Mononuclear cell (primary cell): ENCODE data around the gene PATJ. TPM values are rescaled to one million over a fixed set of nuclear protein-coding genes. Genes with fewer than 3 reads are reported as not detected.
"Not testable (repeated sequence)": the region's sequence is repeated elsewhere in the genome, so short reads cannot be mapped to it uniquely, and the experiment has no call there.

Experiments
- H3K27me3 ChIP-seq: 2 replicates; pipeline ENCODE4 v1.6.0; 2011; ENCODE audit warnings: low read length, control low read depth; ENCODE audit not compliant: insufficient read depth
- H3K4me1 ChIP-seq: 2 replicates; pipeline ENCODE4 v1.5.1; 2011; ENCODE audit warnings: mild to moderate bottlenecking, low read length, control low read depth; ENCODE audit not compliant: insufficient read depth
- H3K4me3 ChIP-seq: 2 replicates; pipeline ENCODE4 v1.5.1; 2011; ENCODE audit warnings: mild to moderate bottlenecking, low read length, moderate library complexity
- H3K9me3 ChIP-seq: 2 replicates; pipeline ENCODE4 v1.5.1; 2011; ENCODE audit warnings: low read depth, mild to moderate bottlenecking, control low read depth, low read length
- total RNA-seq: library from RNA; depleted of rRNA; stranded (reverse); fragments of >200 nt; gene quantifications from one replicate; pipeline ENCODE4 v1.2.3, GENCODE V29; 2012

Gene PATJ
- total RNA-seq, 1 donor = 45.0 TPM

- Histone ChIP-seq H3K27me3 (no peaks in the 10 kb centered on the region), H3K4me3 (no peak overlapping the region), H3K9me3 (no peaks in the 10 kb centered on the region), H3K4me1 (no peaks in the 10 kb centered on the region)
Measured at GRCh38 chr1:61873581-61873980, 131.3 kb downstream of the PATJ start.

- no peaks in the 10 kb centered on the region for H3K9me3 ChIP-seq
Measured at GRCh38 chr1:61873994-61874393, 131.7 kb downstream of the PATJ start.

GRCh38 chr1:61875198-61875597 lies 132.9 kb downstream of the PATJ start:
- Histone ChIP-seq H3K4me3 (no peak overlapping the region), H3K4me1 (no peaks in the 10 kb centered on the region), H3K27me3 (no peaks in the 10 kb centered on the region), H3K9me3 (no peaks in the 10 kb centered on the region)

More at GRCh38 chr1:61873994-61874393, 131.7 kb downstream of the PATJ start:
- Histone ChIP-seq H3K4me3 (no peak overlapping the region), H3K4me1 (no peaks in the 10 kb centered on the region), H3K27me3 (no peaks in the 10 kb centered on the region)

GRCh38 chr1:61879887-61880474 lies 137.7 kb downstream of the PATJ start:
- H3K9me3 ChIP-seq, H3K4me1 ChIP-seq, H3K27me3 ChIP-seq, H3K4me3 ChIP-seq: not testable (repeated sequence)

GRCh38 chr1:61887076-61887867 lies 145.0 kb downstream of the PATJ start:
- no peaks in the 10 kb centered on the region for H3K27me3 ChIP-seq
- no peaks in the 10 kb centered on the region for H3K4me1 ChIP-seq
- H3K9me3 ChIP-seq = no peaks in the 10 kb centered on the region
- H3K4me3 ChIP-seq = no peak overlapping the region

GRCh38 chr1:61887931-61888564 lies 145.8 kb downstream of the PATJ start:
- H3K27me3 ChIP-seq = no peaks in the 10 kb centered on the region
- no peak overlapping the region for H3K4me3 ChIP-seq
- no peaks in the 10 kb centered on the region for H3K4me1 ChIP-seq
- no peaks in the 10 kb centered on the region for H3K9me3 ChIP-seq

- H3K4me1 ChIP-seq = no peaks in the 10 kb centered on the region
- H3K27me3 ChIP-seq = no peaks in the 10 kb centered on the region
- no peak overlapping the region for H3K4me3 ChIP-seq
- no peaks in the 10 kb centered on the region for H3K9me3 ChIP-seq
Measured at GRCh38 chr1:61888808-61889207, 146.5 kb downstream of the PATJ start.

GRCh38 chr1:61890435-61890834 lies 148.2 kb downstream of the PATJ start:
- not testable (repeated sequence) for H3K4me1 ChIP-seq, H3K4me3 ChIP-seq, H3K9me3 ChIP-seq, H3K27me3 ChIP-seq

- H3K4me1 ChIP-seq = no peaks in the 10 kb centered on the region
- no peak overlapping the region for H3K4me3 ChIP-seq
- H3K27me3 ChIP-seq = no peaks in the 10 kb centered on the region
- no peaks in the 10 kb centered on the region for H3K9me3 ChIP-seq
Measured at GRCh38 chr1:61892977-61893376, 150.7 kb downstream of the PATJ start.

- H3K9me3 ChIP-seq, H3K4me3 ChIP-seq, H3K4me1 ChIP-seq, H3K27me3 ChIP-seq: not testable (repeated sequence)
Measured at GRCh38 chr1:61894296-61894695, 152.0 kb downstream of the PATJ start.

- no peaks in the 10 kb centered on the region for H3K27me3 ChIP-seq
- H3K9me3 ChIP-seq = no peaks in the 10 kb centered on the region
- no peaks in the 10 kb centered on the region for H3K4me1 ChIP-seq
- no peak overlapping the region for H3K4me3 ChIP-seq
Measured at GRCh38 chr1:61895175-61895574, 152.9 kb downstream of the PATJ start.

- Histone ChIP-seq H3K9me3 (no peaks in the 10 kb centered on the region), H3K27me3 (no peaks in the 10 kb centered on the region), H3K4me1 (no peaks in the 10 kb centered on the region), H3K4me3 (no peak overlapping the region)
Measured at GRCh38 chr1:61898658-61899057, 156.4 kb downstream of the PATJ start.

- Histone ChIP-seq H3K9me3 (no peaks in the 10 kb centered on the region), H3K4me3 (no peak overlapping the region), H3K4me1 (no peaks in the 10 kb centered on the region), H3K27me3 (no peaks in the 10 kb centered on the region)
Measured at GRCh38 chr1:61904354-61904753, 162.1 kb downstream of the PATJ start.

- H3K27me3 ChIP-seq = no peaks in the 10 kb centered on the region
- no peaks in the 10 kb centered on the region for H3K4me1 ChIP-seq
- no peak overlapping the region for H3K4me3 ChIP-seq
- no peaks in the 10 kb centered on the region for H3K9me3 ChIP-seq
Measured at GRCh38 chr1:61907102-61907501, 164.8 kb downstream of the PATJ start.

- H3K9me3 ChIP-seq = no peaks in the 10 kb centered on the region
- H3K27me3 ChIP-seq = no peaks in the 10 kb centered on the region
- H3K4me3 ChIP-seq = no peak overlapping the region
- H3K4me1 ChIP-seq = no peaks in the 10 kb centered on the region
Measured at GRCh38 chr1:61910035-61910434, 167.8 kb downstream of the PATJ start.
